H9 (cell line): ENCODE results near the gene DNAAF9. TPM values are rescaled to one million over a fixed set of nuclear protein-coding genes. Genes with fewer than 3 reads are reported as not detected.

Source experiments
- DNase-seq: peaks from one replicate; pipeline ENCODE4 v3.0.0-alpha.2; 2017
- H2AFZ ChIP-seq: one replicate; pipeline ENCODE4 v1.6.1; 2013; ENCODE audit warnings: mild to moderate bottlenecking, low read length, control low read depth, moderate library complexity
- H2AK5ac ChIP-seq: 2 replicates; pipeline ENCODE4 v1.6.1; 2013; ENCODE audit warnings: low read length, control low read depth, mixed read lengths; ENCODE audit not compliant: insufficient read length
- H2BK120ac ChIP-seq: one replicate; pipeline ENCODE4 v1.6.1; 2013; ENCODE audit warnings: low read depth, mild to moderate bottlenecking, low read length, control low read depth, inconsistent platforms; ENCODE audit not compliant: poor library complexity, severe bottlenecking
- H2BK12ac ChIP-seq: 2 replicates; pipeline ENCODE4 v1.6.1; 2013; ENCODE audit warnings: low read length, control low read depth, mixed read lengths, low read depth; ENCODE audit not compliant: insufficient read length
- H2BK15ac ChIP-seq: 2 replicates; pipeline ENCODE4 v1.6.1; 2013; ENCODE audit warnings: low read depth, low read length, control low read depth
- H2BK20ac ChIP-seq: one replicate; pipeline ENCODE4 v1.6.1; 2013; ENCODE audit warnings: low read depth, mild to moderate bottlenecking, low read length, control low read depth, inconsistent platforms; ENCODE audit not compliant: poor library complexity, severe bottlenecking
- H2BK5ac ChIP-seq: 2 replicates; pipeline ENCODE4 v1.6.1; 2013; ENCODE audit warnings: low read length, control low read depth, mixed read lengths; ENCODE audit not compliant: insufficient read length
- H3K14ac ChIP-seq: 2 replicates; pipeline ENCODE4 v1.6.1; 2013; ENCODE audit warnings: low read length, control low read depth; ENCODE audit not compliant: insufficient read depth
- H3K18ac ChIP-seq: 2 replicates; pipeline ENCODE4 v1.6.1; 2013; ENCODE audit warnings: low read depth, mild to moderate bottlenecking, mixed read lengths, low read length, control low read depth; ENCODE audit not compliant: insufficient read length
- H3K23ac ChIP-seq: 2 replicates; pipeline ENCODE4 v1.6.1; 2013; ENCODE audit warnings: low read length, control low read depth, mixed read lengths, low read depth; ENCODE audit not compliant: insufficient read length
- H3K23me2 ChIP-seq: 2 replicates; pipeline ENCODE4 v1.6.1; 2013; ENCODE audit warnings: low read depth, mild to moderate bottlenecking, mixed read lengths, low read length, control low read depth; ENCODE audit not compliant: insufficient read length, poor library complexity, severe bottlenecking
- H3K27ac ChIP-seq: 2 replicates; pipeline ENCODE4 v1.5.1; 2013; ENCODE audit warnings: low read length, control low read depth, mixed read lengths, low read depth; ENCODE audit not compliant: insufficient read length
- H3K27me3 ChIP-seq: 2 replicates; pipeline ENCODE4 v1.6.1; 2013; ENCODE audit warnings: low read length, control low read depth, inconsistent platforms; ENCODE audit not compliant: insufficient read depth
- H3K4ac ChIP-seq: 2 replicates; pipeline ENCODE4 v1.6.1; 2013; ENCODE audit warnings: low read depth, mild to moderate bottlenecking, control low read depth, inconsistent platforms, low read length, moderate library complexity
- H3K4me1 ChIP-seq: 2 replicates; pipeline ENCODE4 v1.6.1; 2013; ENCODE audit warnings: low read length, control low read depth, inconsistent platforms; ENCODE audit not compliant: insufficient read depth
- H3K4me2 ChIP-seq: 2 replicates; pipeline ENCODE4 v1.6.1; 2013; ENCODE audit warnings: low read length, control low read depth, mixed read lengths; ENCODE audit not compliant: insufficient read length, insufficient read depth
- H3K56ac ChIP-seq: 2 replicates; pipeline ENCODE4 v1.6.1; 2013; ENCODE audit warnings: low read depth, mild to moderate bottlenecking, mixed read lengths, low read length, control low read depth; ENCODE audit not compliant: insufficient read length
- H3K79me1 ChIP-seq: 2 replicates; pipeline ENCODE4 v1.6.1; 2013; ENCODE audit warnings: low read depth, mild to moderate bottlenecking, moderate library complexity, low read length, control low read depth, inconsistent platforms; ENCODE audit not compliant: insufficient read depth, poor library complexity, severe bottlenecking
- H3K79me2 ChIP-seq: 2 replicates; pipeline ENCODE4 v1.6.1; 2013; ENCODE audit warnings: low read length, control low read depth, inconsistent platforms; ENCODE audit not compliant: insufficient read depth
- H3K9ac ChIP-seq: 2 replicates; pipeline ENCODE4 v1.6.1; 2013; ENCODE audit warnings: low read length, control low read depth, mixed read lengths; ENCODE audit not compliant: insufficient read length; ENCODE audit errors: extremely low read depth
- H3K9me3 ChIP-seq: one replicate; pipeline ENCODE4 v1.6.1; 2013; ENCODE audit warnings: low read depth, low read length, inconsistent platforms; ENCODE audit not compliant: control insufficient read depth
- H3T11ph ChIP-seq: one replicate; pipeline ENCODE4 v1.6.1; 2013; ENCODE audit warnings: mild to moderate bottlenecking, low read length, control low read depth, inconsistent platforms
- H4K20me1 ChIP-seq: one replicate; pipeline ENCODE4 v1.6.1; 2013; ENCODE audit not compliant: control insufficient read depth, insufficient read length, insufficient read depth
- H4K5ac ChIP-seq: 2 replicates; pipeline ENCODE4 v1.6.1; 2013; ENCODE audit warnings: low read depth, mild to moderate bottlenecking, mixed read lengths, low read length, control low read depth; ENCODE audit not compliant: insufficient read length
- H4K8ac ChIP-seq: replicated peaks from 2 replicates; pipeline ENCODE4 v1.6.1; 2013; ENCODE audit warnings: low read length, control low read depth, mixed read lengths, low read depth; ENCODE audit not compliant: insufficient read length
- H4K91ac ChIP-seq: 2 replicates; pipeline ENCODE4 v1.6.1; 2013; ENCODE audit warnings: low read depth, mild to moderate bottlenecking, moderate library complexity, mixed read lengths, low read length, control low read depth; ENCODE audit not compliant: insufficient read length
- H3K27ac Mint-ChIP-seq, 3 experiments: 2 replicates in 2 of 3; 3 replicates in 1 of 3; pipeline ENCODE4 v1.8.0; 2020 to 2021; ENCODE audit warnings: mixed read lengths in 3 of 3, mild to moderate bottlenecking in 1 of 3, moderate library complexity in 1 of 3
- H3K27me3 Mint-ChIP-seq: 2 replicates; pipeline ENCODE4 v1.8.0; 2021; ENCODE audit warnings: low read depth, mild to moderate bottlenecking, moderate library complexity, mixed read lengths
- H3K36me3 Mint-ChIP-seq, 3 experiments: 2 replicates in 2 of 3; 3 replicates in 1 of 3; pipeline ENCODE4 v1.8.0; 2020 to 2021; ENCODE audit warnings: low read depth in 3 of 3, mixed read lengths in 3 of 3; ENCODE audit not compliant: insufficient read depth in 1 of 3
- H3K4me1 Mint-ChIP-seq, 2 experiments: 2 replicates each; pipeline ENCODE4 v1.8.0; 2020; ENCODE audit warnings: mixed read lengths in 2 of 2
- H3K4me3 Mint-ChIP-seq, 2 experiments: 2 replicates in 1 of 2; 3 replicates in 1 of 2; pipeline ENCODE4 v1.8.0; 2020 to 2021; ENCODE audit warnings: mild to moderate bottlenecking in 2 of 2, mixed read lengths in 2 of 2, moderate library complexity in 1 of 2
- H3K9me3 Mint-ChIP-seq, 2 experiments: 2 replicates in 1 of 2; 3 replicates in 1 of 2; pipeline ENCODE4 v1.8.0; 2020; ENCODE audit warnings: mild to moderate bottlenecking in 2 of 2, mixed read lengths in 2 of 2, moderate library complexity in 1 of 2
- total RNA-seq: library from RNA; stranded (reverse); gene quantifications from 2 replicates; pipeline ENCODE4 v1.2.1, GENCODE V29; 2021
- TF ChIP-seq, protein P1 (sequence below): fragments of 200-600 bp; sonication (generic); conservative IDR thresholded peaks from 3 replicates; pipeline ENCODE4 v1.8.0; 2021; ENCODE audit warnings: antibody characterized with exemption, mild to moderate bottlenecking

The DNAAF9 gene
- total RNA-seq, 1 experiment from 2014 or later, result 5.5 TPM

DNA sequence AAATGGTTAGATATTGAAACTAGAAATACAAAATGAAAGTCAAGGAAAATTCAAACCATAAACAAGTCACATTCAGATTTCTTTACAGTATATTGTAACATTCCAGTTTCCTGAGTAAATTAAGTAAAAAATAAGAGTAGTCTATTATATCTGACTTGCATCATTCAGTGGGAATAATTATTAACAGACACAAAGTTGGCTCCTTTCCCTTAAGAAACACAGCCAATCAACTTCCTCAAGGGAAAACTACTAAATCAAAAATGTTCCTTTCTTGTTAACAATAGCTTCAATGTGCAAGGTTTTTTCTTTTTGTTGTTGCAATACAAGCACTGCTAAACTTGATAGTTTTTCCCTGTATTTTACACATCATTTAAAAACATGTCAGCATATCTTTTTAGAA is 33.2 kb downstream of the DNAAF9 start:
- Histone ChIP-seq H3K79me1 (no peaks in the 10 kb centered on the region), H3K27ac (no peak overlapping the region), H4K5ac (no peak overlapping the region), H2AFZ (no peak overlapping the region), H4K8ac (no peak overlapping the region), H3K14ac (no peak overlapping the region), H2BK20ac (no peak overlapping the region), H3K23ac (no peak overlapping the region), H2BK5ac (no peak overlapping the region), H3K9me3 (no peaks in the 10 kb centered on the region), H4K20me1 (no peaks in the 10 kb centered on the region), H3T11ph (no peak overlapping the region), H2AK5ac (no peak overlapping the region), H3K18ac (no peak overlapping the region), H2BK120ac (no peak overlapping the region), H3K9ac (no peak overlapping the region), H2BK12ac (no peak overlapping the region), H3K4ac (no peak overlapping the region), H3K56ac (no peak overlapping the region), H3K79me2 (no peaks in the 10 kb centered on the region), H2BK15ac (no peak overlapping the region), H3K27me3 (no peaks in the 10 kb centered on the region), H4K91ac (no peak overlapping the region), H3K23me2 (no peaks in the 10 kb centered on the region), H3K4me2 (no peak overlapping the region), H3K4me1 (peaks cover 6% of the 10 kb centered on the region; the same call in 1 of the 2 replicates)
- H3K9me3 Mint-ChIP-seq, result peaks cover 0 to 3% of the 10 kb centered on the region in 2 experiments; a peak in 2 of 5 replicates
- peaks cover 16 to 17% of the 10 kb centered on the region in 2 experiments for H3K4me1 Mint-ChIP-seq
- H3K4me3 Mint-ChIP-seq, result no peak overlapping the region
- no peak overlapping the region for H3K27ac Mint-ChIP-seq
- TF ChIP-seq, protein P1, sequence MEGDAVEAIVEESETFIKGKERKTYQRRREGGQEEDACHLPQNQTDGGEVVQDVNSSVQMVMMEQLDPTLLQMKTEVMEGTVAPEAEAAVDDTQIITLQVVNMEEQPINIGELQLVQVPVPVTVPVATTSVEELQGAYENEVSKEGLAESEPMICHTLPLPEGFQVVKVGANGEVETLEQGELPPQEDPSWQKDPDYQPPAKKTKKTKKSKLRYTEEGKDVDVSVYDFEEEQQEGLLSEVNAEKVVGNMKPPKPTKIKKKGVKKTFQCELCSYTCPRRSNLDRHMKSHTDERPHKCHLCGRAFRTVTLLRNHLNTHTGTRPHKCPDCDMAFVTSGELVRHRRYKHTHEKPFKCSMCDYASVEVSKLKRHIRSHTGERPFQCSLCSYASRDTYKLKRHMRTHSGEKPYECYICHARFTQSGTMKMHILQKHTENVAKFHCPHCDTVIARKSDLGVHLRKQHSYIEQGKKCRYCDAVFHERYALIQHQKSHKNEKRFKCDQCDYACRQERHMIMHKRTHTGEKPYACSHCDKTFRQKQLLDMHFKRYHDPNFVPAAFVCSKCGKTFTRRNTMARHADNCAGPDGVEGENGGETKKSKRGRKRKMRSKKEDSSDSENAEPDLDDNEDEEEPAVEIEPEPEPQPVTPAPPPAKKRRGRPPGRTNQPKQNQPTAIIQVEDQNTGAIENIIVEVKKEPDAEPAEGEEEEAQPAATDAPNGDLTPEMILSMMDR, result no peak
- H3K36me3 Mint-ChIP-seq, result peaks cover 12 to 68% (median 45%) of the 10 kb centered on the region in 3 experiments; a peak in 6 of 7 replicates
- DNase-seq, result no peak
- H3K27me3 Mint-ChIP-seq, result no peaks in the 10 kb centered on the region
